ENCODE data around the gene FBN1.

DNA sequence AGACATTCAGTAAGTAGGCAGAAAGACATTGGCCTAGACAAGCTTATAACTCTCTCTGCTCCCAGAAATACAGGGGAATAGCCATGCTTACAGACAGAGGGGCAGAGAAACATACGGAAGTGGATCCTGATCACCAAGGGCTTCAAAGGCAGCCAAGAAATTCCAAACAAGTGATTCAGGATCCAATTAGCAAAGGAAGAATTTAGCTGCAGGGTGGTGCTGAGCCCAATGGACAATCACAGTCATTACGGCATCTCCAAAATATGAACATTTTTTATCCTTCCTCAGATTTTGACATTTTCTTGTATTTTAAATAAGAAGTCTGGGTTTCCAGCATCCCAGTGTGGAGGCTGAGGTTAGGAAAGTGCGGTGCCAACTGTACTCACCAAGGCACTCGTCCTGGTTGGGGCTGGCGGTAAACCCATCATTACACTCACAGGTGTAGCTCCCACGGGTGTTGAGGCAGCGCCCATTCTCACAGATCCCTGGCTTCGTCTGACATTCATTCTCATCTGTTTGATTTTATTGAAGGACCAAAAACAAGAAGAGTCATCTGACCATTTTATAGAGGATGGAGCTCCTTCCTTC lies 217.5 kb downstream of the FBN1 start:
- TF ChIP-seq, protein P1, sequence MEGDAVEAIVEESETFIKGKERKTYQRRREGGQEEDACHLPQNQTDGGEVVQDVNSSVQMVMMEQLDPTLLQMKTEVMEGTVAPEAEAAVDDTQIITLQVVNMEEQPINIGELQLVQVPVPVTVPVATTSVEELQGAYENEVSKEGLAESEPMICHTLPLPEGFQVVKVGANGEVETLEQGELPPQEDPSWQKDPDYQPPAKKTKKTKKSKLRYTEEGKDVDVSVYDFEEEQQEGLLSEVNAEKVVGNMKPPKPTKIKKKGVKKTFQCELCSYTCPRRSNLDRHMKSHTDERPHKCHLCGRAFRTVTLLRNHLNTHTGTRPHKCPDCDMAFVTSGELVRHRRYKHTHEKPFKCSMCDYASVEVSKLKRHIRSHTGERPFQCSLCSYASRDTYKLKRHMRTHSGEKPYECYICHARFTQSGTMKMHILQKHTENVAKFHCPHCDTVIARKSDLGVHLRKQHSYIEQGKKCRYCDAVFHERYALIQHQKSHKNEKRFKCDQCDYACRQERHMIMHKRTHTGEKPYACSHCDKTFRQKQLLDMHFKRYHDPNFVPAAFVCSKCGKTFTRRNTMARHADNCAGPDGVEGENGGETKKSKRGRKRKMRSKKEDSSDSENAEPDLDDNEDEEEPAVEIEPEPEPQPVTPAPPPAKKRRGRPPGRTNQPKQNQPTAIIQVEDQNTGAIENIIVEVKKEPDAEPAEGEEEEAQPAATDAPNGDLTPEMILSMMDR (IDR thresholded peaks at IDR 0.05) = no peak
- TF ChIP-seq EZH2 (IDR thresholded peaks at IDR 0.05) = no peak

Data from neural progenitor cell (in vitro differentiated cells).